ENCODE data around the gene LGMN.

Gene LGMN

GRCh38 chr14:92695562-92695961 lies 52.9 kb downstream of the LGMN start:
- H3K27me3 ChIP-seq (ENCODE audit: insufficient read depth, poor library complexity, severe bottlenecking): no peaks in the 10 kb centered on the region
- no peak overlapping the region for H3K27ac ChIP-seq (replicated peaks)
- no peak for DNase-seq (ENCODE audit: low read depth in 1 of 2, low spot score in 1 of 2)
- H3K4me3 ChIP-seq (replicated peaks; ENCODE audit: insufficient read depth, low read length): no peak overlapping the region
- no peak for TF ChIP-seq POLR2AphosphoS5 (IDR thresholded peaks at IDR 0.05; ENCODE audit: low read depth)
- TF ChIP-seq, protein P1, sequence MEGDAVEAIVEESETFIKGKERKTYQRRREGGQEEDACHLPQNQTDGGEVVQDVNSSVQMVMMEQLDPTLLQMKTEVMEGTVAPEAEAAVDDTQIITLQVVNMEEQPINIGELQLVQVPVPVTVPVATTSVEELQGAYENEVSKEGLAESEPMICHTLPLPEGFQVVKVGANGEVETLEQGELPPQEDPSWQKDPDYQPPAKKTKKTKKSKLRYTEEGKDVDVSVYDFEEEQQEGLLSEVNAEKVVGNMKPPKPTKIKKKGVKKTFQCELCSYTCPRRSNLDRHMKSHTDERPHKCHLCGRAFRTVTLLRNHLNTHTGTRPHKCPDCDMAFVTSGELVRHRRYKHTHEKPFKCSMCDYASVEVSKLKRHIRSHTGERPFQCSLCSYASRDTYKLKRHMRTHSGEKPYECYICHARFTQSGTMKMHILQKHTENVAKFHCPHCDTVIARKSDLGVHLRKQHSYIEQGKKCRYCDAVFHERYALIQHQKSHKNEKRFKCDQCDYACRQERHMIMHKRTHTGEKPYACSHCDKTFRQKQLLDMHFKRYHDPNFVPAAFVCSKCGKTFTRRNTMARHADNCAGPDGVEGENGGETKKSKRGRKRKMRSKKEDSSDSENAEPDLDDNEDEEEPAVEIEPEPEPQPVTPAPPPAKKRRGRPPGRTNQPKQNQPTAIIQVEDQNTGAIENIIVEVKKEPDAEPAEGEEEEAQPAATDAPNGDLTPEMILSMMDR (IDR thresholded peaks at IDR 0.05; ENCODE audit: insufficient read depth, low read length): no peak
- TF ChIP-seq GABPA (IDR thresholded peaks at IDR 0.05; ENCODE audit: low read depth): no peak
- no peak for TF ChIP-seq SPI1 (IDR thresholded peaks at IDR 0.05; ENCODE audit: borderline replicate concordance, low read depth)
- TF ChIP-seq, protein P2, sequence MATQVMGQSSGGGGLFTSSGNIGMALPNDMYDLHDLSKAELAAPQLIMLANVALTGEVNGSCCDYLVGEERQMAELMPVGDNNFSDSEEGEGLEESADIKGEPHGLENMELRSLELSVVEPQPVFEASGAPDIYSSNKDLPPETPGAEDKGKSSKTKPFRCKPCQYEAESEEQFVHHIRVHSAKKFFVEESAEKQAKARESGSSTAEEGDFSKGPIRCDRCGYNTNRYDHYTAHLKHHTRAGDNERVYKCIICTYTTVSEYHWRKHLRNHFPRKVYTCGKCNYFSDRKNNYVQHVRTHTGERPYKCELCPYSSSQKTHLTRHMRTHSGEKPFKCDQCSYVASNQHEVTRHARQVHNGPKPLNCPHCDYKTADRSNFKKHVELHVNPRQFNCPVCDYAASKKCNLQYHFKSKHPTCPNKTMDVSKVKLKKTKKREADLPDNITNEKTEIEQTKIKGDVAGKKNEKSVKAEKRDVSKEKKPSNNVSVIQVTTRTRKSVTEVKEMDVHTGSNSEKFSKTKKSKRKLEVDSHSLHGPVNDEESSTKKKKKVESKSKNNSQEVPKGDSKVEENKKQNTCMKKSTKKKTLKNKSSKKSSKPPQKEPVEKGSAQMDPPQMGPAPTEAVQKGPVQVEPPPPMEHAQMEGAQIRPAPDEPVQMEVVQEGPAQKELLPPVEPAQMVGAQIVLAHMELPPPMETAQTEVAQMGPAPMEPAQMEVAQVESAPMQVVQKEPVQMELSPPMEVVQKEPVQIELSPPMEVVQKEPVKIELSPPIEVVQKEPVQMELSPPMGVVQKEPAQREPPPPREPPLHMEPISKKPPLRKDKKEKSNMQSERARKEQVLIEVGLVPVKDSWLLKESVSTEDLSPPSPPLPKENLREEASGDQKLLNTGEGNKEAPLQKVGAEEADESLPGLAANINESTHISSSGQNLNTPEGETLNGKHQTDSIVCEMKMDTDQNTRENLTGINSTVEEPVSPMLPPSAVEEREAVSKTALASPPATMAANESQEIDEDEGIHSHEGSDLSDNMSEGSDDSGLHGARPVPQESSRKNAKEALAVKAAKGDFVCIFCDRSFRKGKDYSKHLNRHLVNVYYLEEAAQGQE (IDR thresholded peaks at IDR 0.05; ENCODE audit: insufficient replicate concordance, low read depth): no peak

- H3K4me3 ChIP-seq (replicated peaks; ENCODE audit: insufficient read depth, low read length): no peak overlapping the region
- DNase-seq (ENCODE audit: low read depth in 1 of 2, low spot score in 1 of 2): no peak
- H3K27me3 ChIP-seq (ENCODE audit: insufficient read depth, poor library complexity, severe bottlenecking): no peaks in the 10 kb centered on the region
- H3K27ac ChIP-seq (replicated peaks): no peak overlapping the region
- TF ChIP-seq, protein P1 (IDR thresholded peaks at IDR 0.05; ENCODE audit: insufficient read depth, low read length): no peak
- no peak for TF ChIP-seq GABPA (IDR thresholded peaks at IDR 0.05; ENCODE audit: low read depth)
- TF ChIP-seq SPI1 (IDR thresholded peaks at IDR 0.05; ENCODE audit: borderline replicate concordance, low read depth): no peak
- TF ChIP-seq, protein P2 (IDR thresholded peaks at IDR 0.05; ENCODE audit: insufficient replicate concordance, low read depth): no peak
- no peak for TF ChIP-seq POLR2AphosphoS5 (IDR thresholded peaks at IDR 0.05; ENCODE audit: low read depth)
Measured at GRCh38 chr14:92694807-92695206, 53.6 kb downstream of the LGMN start.

DNA sequence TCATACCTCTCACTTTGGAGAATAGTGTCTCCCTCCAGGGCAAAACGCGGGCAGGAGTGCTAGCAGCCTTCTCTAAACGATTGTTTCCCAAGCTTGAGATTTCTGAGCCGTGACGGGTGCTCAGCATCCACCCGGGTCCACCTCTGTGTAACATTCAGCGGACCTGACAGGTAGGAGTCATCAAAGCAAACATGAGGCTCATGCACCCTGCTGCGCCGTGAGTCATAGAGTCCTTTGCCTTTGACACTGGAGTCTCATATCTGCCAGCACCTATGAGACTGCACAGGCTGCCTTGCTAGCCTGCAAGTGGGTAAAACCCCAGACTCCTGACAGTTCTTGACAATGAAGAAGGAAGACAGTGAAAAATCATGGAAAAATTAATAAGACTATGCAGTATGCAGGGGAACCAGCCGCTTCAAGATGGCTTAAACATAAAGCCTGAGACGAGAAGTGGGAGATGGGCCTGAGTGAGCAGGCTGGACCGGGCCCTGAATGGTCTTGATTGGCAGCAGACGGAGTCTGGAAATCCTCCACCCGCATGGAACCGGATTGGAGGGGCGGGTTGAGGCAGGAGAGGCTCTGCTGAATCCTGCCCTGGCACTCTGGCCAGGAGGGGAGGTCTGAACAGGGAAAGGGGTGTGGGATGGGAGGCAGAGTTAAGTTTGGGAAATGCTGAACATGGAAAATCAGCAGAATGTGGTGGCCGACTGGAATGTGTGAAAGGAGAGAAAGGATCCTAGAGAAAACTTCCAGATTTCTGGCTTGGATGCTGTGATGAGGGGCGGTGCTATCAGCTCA lies 54.2 kb downstream of the LGMN start:
- DNase-seq (ENCODE audit: low read depth in 1 of 2, low spot score in 1 of 2): no peak
- TF ChIP-seq GABPA (IDR thresholded peaks at IDR 0.05; ENCODE audit: low read depth) (no peak), SPI1 (IDR thresholded peaks at IDR 0.05; ENCODE audit: borderline replicate concordance, low read depth) (no peak), POLR2AphosphoS5 (IDR thresholded peaks at IDR 0.05; ENCODE audit: low read depth) (peak; percentile 16; the same call in 1 of the 2 replicates)
- TF ChIP-seq, protein P1 (IDR thresholded peaks at IDR 0.05; ENCODE audit: insufficient read depth, low read length): no peak
- TF ChIP-seq, protein P2 (IDR thresholded peaks at IDR 0.05; ENCODE audit: insufficient replicate concordance, low read depth): no peak
- H3K4me3 ChIP-seq (replicated peaks; ENCODE audit: insufficient read depth, low read length): no peak overlapping the region
- H3K27ac ChIP-seq (replicated peaks): no peak overlapping the region
- H3K27me3 ChIP-seq (ENCODE audit: insufficient read depth, poor library complexity, severe bottlenecking): no peaks in the 10 kb centered on the region
